Epidermal melanocyte (primary cell): ENCODE data around the gene KIFC1.
A peak's percentile ranks its signal among the peaks of the same experiment; 100 is the strongest.

Source experiments
- DNase-seq: peaks from one replicate; pipeline ENCODE4 v3.0.0; 2011; ENCODE audit warnings: low spot score; ENCODE audit not compliant: insufficient read length

The KIFC1 gene

DNA sequence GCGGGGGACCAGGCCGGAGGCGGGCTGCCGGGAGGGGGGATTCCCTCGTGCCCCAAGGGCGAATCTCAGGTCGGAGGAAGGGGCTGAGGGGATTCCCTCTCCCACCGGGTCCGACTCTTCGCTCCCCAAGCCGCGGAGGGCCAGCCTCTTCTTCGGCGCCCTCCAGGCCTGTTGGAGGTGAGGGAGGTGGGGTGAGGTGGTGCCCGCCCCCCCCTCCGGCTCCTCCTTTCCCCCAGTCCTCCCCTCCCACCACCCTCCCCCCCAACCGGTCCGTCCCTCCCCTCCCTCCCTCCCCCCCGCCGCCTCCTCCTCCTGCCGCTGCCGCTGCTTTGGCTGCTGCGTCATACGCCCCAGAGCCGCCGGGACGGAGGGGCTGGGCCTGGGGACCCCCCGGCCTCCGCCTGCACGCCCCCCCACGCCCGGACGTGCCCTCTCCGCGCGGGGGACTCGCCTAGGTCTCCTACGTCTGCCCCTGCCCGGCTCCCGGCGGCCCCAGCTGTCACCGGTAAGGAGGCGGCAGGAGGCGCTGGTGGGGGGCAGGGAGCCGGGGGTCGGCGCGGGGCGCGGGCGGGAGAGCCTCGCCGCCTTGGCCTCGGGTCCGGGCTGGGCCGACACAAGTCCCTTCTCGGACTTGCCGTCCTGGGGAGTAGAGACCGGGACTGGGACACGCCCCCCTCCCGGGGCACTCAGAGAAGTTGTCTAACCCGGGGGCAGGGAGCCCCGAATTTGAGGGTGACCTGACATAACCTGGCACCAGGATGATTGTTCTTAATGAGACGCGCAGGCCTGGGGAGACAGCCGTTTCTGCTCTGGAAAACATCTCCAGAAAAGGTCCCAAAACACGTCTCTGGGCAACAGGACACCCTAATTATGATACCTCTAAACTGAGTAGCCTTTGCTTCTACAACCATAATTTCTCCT lies 19.3 kb downstream of the KIFC1 start, which contains the start of gene PHF1:
TSS of gene PHF1 (plus strand) at position 304 of the 921 bp plus-strand sequence. CDS start 1,250 bp downstream, outside the sequence.
- peak; percentile 79 for DNase-seq

DNA sequence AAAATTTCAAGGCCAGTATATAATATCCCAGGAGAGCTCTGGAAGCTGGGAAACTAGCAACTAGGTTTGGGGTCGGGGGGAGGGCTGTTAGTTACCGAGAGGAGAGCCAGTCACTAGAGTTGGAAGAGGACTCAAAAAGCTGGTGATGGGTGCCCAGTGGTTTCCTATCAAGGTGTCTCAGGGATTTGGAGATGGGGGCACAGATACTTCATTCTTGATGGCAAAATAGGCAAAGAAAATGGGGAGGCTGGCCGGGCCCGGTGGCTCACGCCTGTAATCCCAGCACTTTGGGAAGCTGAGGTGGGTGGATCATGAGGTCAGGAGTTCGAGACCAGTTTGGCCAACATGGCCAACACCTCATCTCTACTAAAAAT lies 20.0 kb downstream of the KIFC1 start:
- DNase-seq: no peak

GRCh38 chr6:33412140-33413009 lies 20.8 kb downstream of the KIFC1 start:
- no peak for DNase-seq

GRCh38 chr6:33413241-33414120 lies 21.9 kb downstream of the KIFC1 start:
- no peak for DNase-seq

GRCh38 chr6:33414592-33415271 lies 23.1 kb downstream of the KIFC1 start:
- DNase-seq: no peak

- no peak for DNase-seq
Observed at GRCh38 chr6:33415831-33416230, 24.2 kb downstream of the KIFC1 start.

GRCh38 chr6:33416386-33417127 lies 24.9 kb downstream of the KIFC1 start:
- no peak for DNase-seq

DNA sequence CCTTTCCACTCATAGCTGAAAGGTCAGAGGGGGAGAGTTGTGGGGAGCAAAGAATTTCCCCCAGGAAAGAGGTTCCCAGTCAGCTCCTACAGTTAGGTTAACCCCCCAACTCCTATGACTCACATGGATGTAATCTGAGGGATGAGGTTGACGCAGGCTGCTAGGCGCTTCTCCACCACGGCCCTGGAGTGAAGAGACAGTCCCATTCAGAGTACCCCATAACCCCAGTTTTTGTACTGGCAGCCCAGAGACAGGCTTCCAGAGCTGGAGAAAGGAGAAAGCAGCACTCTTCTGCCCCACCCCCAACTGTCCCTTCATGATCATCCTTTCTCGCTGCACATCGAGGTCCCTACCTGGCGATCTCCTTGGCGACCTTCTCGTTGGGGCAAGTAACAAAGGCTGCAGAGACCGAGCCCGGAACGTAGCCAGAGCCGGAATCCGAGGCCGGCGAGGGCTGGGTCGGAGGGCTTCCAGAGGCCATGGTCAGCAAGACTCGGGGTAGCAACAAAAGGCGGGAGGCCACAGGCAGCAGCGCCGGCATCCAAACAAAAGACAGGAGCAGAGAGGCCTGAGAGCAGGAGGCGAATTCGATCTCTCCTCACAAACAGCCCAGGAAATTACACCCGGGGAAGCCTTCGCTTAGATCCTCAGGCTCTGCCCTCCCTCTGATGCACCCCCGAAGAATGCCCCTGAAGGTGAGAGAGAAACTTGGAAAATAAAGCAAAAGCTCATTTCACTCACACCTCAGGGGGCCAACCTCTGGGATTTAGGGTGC lies 25.7 kb downstream of the KIFC1 start:
- no peak for DNase-seq

DNA sequence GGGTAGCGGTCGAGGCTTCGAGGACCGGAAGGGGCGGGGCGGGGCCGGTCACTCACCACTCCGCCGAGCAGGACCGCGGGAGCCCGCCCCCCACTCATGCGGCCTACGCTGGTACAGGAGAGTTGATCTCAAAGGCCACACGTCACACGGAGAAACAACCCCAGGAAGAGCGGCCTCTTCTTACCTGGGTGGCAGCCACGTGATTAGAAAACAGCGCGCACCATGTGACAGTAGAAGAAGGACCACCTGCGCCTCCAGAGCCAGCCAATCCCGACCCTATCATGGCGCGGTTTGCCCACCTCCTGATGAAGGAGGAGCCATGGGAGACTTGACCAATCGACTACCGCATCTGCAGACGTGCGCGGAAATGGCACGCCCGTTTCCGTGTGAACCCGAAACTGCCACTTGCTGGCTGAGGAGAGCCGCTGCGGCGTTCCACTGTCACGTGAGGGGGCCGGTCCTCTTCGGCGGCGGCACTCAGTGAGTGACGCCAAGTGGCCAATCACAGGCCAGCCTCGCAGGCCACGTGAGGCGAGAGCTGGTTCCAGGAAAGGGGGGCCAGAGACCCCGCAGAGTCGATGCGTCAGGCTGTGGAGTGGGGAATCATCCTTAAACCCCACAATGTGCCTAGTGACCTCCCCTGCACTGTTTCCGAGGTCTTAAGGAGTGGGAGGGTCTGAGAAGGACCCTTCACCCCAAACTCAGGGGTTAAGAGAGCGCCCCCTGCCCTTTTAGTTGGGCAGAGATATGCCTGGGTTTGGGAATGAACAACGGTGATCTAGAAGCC lies 26.5 kb downstream of the KIFC1 start, which contains the start of gene CUTA:
TSS of gene CUTA (minus strand) at position 205 of the 787 bp plus-strand sequence. CDS start at position 98, 107 bp downstream.
- peak; percentile 95 for DNase-seq

DNA sequence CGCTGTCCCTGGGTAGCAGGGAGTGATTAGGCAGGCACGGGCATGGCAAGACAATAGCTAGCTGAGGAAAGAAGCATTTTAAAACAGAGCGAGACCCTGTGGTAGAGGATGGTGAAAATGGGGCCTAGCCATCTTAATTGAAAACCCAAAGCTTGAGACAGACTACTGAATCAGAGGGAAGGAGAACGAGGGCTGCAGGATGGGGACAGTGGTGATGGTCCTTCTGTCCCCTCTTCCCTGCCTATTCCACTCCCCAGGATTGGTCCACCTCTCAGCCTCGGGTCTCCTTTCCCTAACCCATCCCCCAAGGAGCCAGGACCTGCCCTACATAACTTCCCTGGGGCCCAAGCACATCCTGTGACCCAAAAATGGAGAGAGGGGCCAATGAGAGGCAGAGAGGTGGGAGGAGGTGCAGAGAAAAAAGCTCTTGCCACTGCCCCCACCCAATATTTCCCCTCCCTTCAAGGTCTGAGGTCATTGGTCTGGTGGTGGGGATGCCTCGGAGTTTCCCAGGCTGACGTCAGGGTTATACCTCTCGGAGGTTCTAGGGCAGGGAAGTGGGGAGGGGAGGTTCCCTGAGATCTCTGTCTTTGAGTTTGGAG lies 27.2 kb downstream of the KIFC1 start:
- no peak for DNase-seq

- DNase-seq: no peak
Observed at GRCh38 chr6:33419580-33420490, 28.2 kb downstream of the KIFC1 start, which contains the start of gene SYNGAP1. TSS of gene SYNGAP1 (plus strand) at chr6:33420065. CDS start at chr6:33420265, 200 bp downstream.

GRCh38 chr6:33420491-33421343 lies 29.1 kb downstream of the KIFC1 start:
- no peak for DNase-seq

GRCh38 chr6:33421344-33421643 lies 29.7 kb downstream of the KIFC1 start:
- DNase-seq: no peak

DNA sequence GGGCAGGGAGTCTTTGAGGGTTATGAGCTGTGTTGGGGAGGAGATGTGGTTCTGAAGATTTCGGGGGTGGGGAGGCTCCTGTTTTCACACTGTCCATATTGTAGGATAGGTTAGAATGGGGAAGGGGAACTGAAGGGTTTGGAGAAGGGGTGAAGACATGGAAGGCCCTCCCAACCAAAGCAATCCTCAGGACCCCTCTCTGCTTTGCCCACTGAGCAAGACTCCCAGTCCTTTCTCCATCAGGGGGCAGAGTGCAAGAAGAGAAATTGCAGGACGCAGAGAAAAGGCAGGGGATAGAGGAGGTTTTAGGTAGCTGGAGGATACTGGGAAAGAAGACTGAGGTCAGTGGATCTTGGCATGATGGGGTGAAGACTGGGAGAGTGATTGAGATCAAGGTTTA lies 32.2 kb downstream of the KIFC1 start:
- no peak for DNase-seq

DNA sequence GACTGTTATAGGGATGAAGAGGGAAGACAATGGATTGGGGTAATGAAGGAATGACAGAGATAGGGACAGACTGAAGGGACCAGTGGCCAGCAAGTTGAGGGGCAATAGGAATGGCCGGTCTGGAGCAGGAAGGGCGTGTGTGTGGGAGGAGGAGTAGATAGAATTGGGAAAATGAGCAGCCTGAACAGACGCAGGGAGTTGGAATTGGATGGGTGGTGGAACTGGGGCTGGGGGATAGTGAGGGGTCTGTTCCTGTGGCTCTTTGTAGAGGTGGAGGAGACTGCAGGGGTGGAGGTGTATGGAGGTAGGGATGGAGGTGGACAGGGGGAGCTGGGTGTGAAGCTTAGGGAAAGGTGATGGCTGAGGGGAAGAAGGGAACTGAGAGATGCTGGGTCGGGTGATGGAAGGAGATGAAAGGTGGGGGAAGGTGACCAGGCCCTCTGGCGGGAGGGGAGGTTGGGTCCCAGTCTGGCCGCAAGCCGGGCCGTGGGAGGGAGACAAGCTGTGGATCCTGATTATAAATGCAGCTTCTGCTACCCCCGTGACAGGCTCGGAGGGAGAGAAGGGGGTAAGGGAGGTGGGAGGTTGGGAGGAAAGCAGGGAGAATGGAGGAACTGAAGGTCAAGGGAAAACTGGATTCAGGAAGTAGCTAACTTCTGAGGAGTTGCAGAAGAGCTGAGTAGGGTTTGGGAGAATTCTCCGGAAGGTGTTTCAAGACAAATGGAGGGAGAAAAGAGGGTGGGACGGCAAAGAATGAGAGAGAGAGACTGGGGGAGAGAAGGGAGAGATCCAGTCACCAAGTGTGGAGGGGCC lies 33.4 kb downstream of the KIFC1 start:
- DNase-seq: no peak
